Fibroblast of lung (primary cell): Measurements from ENCODE around the gene DGKG. TPM values are rescaled to one million over a fixed set of nuclear protein-coding genes. Genes with fewer than 3 reads are reported as not detected.

Source experiments
- DNase-seq, 2 donors: peaks; one replicate each; pipeline versions ENCODE4 v3.0.0 to v3.0.0-alpha.2; 2010; ENCODE audit warnings: low read depth in 2 of 2
- H2AFZ ChIP-seq: 2 replicates; pipeline ENCODE4 v1.5.1; 2012; ENCODE audit warnings: low read length, control low read depth, inconsistent platforms
- H3K27ac ChIP-seq: 2 replicates; pipeline ENCODE4 v1.5.1; 2011; ENCODE audit warnings: low read length, control low read depth; ENCODE audit not compliant: insufficient read depth
- H3K27me3 ChIP-seq: 2 replicates; pipeline ENCODE4 v1.5.1; 2011; ENCODE audit warnings: mild to moderate bottlenecking, low read length; ENCODE audit not compliant: control insufficient read depth, insufficient read depth
- H3K36me3 ChIP-seq: 2 replicates; pipeline ENCODE4 v1.5.1; 2011; ENCODE audit warnings: low read length; ENCODE audit not compliant: control insufficient read depth, insufficient read depth
- H3K4me1 ChIP-seq: 2 replicates; pipeline ENCODE4 v1.5.1; 2011; ENCODE audit warnings: low read length; ENCODE audit not compliant: control insufficient read depth, insufficient read depth; ENCODE audit errors: extremely low read depth
- H3K4me2 ChIP-seq: 2 replicates; pipeline ENCODE4 v1.5.1; 2011; ENCODE audit warnings: low read length, control low read depth; ENCODE audit not compliant: insufficient read depth; ENCODE audit errors: extremely low read depth
- H3K4me3 ChIP-seq, 4 experiments: fragments of 200-600 bp in 1 of 4; sonication (generic) in 1 of 4; replicated peaks in 1 of 4; 2 replicates each; pipeline ENCODE4 v1.5.1; 2011 to 2016; ENCODE audit warnings: low read length in 4 of 4, low read depth in 3 of 4, mild to moderate bottlenecking in 3 of 4, control low read depth in 2 of 4, inconsistent platforms in 1 of 4, mixed read lengths in 1 of 4; ENCODE audit not compliant: insufficient read depth in 1 of 4; ENCODE audit errors: control extremely low read depth in 1 of 4
- H3K79me2 ChIP-seq: 2 replicates; pipeline ENCODE4 v1.5.1; 2012; ENCODE audit warnings: mild to moderate bottlenecking, low read length, inconsistent platforms; ENCODE audit not compliant: control insufficient read depth, insufficient read depth
- H3K9ac ChIP-seq: 2 replicates; pipeline ENCODE4 v1.5.1; 2011; ENCODE audit warnings: mild to moderate bottlenecking, low read length, control low read depth; ENCODE audit not compliant: insufficient read depth
- H3K9me3 ChIP-seq: 2 replicates; pipeline ENCODE4 v1.5.1; 2012; ENCODE audit warnings: low read depth, low read length; ENCODE audit not compliant: control insufficient read depth, insufficient read depth
- H4K20me1 ChIP-seq: 2 replicates; pipeline ENCODE4 v1.5.1; 2011; ENCODE audit warnings: low read length; ENCODE audit not compliant: control insufficient read depth, insufficient read depth; ENCODE audit errors: extremely low read depth
- EZH2 ChIP-seq: IDR thresholded peaks from 2 replicates; pipeline ENCODE4 v1.5.1; 2012; ENCODE audit warnings: low read length, control low read depth, mild to moderate bottlenecking; ENCODE audit errors: missing control alignments
- polyA plus RNA-seq, 2 donors: library from polyadenylated mRNA; depleted of rRNA in 1 of 2; stranded (reverse) in 1 of 2; unstranded in 1 of 2; fragments of >200 nt; gene quantifications; 2 replicates each; pipeline ENCODE4 v1.2.1, GENCODE V29; 2011 to 2012; ENCODE audit warnings: missing spikeins in 1 of 2
- total RNA-seq: library from RNA; depleted of rRNA; stranded (reverse); fragments of >200 nt; gene quantifications from 2 replicates; pipeline ENCODE4 v1.2.1, GENCODE V29; 2014
- TF ChIP-seq, protein P1 (sequence below), 2 donors: IDR thresholded peaks in 1 of 2; conservative IDR thresholded peaks in 1 of 2; 1 replicate in 1 of 2; 2 replicates in 1 of 2; pipeline ENCODE4 v1.5.1; 2011 to 2012; ENCODE audit warnings: low read length in 2 of 2, control low read depth in 1 of 2, inconsistent platforms in 1 of 2, low read depth in 1 of 2, mild to moderate bottlenecking in 1 of 2

DGKG gene
- total and polyA plus RNA-seq, 2 donors (not counting 1 experiment from before 2014, with no cell fraction given): 3.7 to 4.8 TPM

DNA sequence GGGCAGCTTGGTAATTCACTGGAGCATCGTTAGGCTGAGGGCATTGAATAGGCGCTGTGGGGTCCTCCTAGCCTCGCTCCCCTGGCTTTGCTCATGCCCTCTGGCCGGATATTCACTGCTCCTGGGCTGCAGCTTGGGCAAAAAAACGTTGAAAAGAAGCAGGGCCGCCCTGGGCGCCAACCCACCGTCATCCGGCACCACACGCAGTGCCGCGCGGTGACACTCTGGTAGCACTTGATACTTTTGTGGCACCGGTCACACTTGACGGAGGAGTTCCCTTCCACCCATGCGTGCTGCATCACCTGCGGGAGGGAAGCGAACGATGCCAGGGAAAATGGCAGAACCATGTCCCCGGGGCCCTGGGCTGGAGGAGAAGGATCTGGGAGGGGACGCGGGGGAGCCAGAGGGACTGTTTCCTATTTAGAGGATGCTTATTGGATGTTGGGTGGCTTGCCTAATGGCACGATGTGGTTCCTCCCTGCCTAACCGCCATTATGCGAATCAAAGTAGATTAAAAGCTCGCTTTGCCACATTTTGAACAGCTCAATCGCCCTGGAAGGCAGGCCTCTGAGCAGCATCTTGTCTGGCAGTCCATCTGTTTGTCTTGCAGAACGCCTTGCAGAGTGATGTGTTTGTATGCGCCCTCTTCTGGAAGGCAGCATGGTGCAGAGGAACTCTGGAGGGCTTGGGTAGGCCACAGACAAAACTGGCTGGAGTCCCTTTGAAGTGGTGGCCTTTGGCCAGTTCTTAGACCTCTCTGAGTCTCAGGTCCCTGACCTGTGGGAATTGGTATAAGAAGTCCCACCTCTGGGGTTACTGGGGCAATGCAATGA lies 93.2 kb downstream of the DGKG start:
- Histone ChIP-seq H3K4me3 (no peak overlapping the region), H3K27me3 (peaks cover 3% of the 10 kb centered on the region), H3K9ac (no peak overlapping the region), H3K36me3 (no peaks in the 10 kb centered on the region), H3K4me2 (no peak overlapping the region), H3K27ac (no peak overlapping the region), H4K20me1 (no peaks in the 10 kb centered on the region), H2AFZ (no peak overlapping the region), H3K4me1 (no peaks in the 10 kb centered on the region), H3K79me2 (no peaks in the 10 kb centered on the region), H3K9me3 (no peaks in the 10 kb centered on the region)
- TF ChIP-seq, protein P1, sequence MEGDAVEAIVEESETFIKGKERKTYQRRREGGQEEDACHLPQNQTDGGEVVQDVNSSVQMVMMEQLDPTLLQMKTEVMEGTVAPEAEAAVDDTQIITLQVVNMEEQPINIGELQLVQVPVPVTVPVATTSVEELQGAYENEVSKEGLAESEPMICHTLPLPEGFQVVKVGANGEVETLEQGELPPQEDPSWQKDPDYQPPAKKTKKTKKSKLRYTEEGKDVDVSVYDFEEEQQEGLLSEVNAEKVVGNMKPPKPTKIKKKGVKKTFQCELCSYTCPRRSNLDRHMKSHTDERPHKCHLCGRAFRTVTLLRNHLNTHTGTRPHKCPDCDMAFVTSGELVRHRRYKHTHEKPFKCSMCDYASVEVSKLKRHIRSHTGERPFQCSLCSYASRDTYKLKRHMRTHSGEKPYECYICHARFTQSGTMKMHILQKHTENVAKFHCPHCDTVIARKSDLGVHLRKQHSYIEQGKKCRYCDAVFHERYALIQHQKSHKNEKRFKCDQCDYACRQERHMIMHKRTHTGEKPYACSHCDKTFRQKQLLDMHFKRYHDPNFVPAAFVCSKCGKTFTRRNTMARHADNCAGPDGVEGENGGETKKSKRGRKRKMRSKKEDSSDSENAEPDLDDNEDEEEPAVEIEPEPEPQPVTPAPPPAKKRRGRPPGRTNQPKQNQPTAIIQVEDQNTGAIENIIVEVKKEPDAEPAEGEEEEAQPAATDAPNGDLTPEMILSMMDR (conservative IDR thresholded peaks at IDR 0.05 in 1 of 2, IDR thresholded peaks at IDR 0.05 in 1 of 2; ENCODE audit: low read depth in 1 of 2, low read length in 2 of 2): peak; percentile 12 to 54
- no peak for TF ChIP-seq EZH2
- DNase-seq: peak; percentile 14 to 44

DNA sequence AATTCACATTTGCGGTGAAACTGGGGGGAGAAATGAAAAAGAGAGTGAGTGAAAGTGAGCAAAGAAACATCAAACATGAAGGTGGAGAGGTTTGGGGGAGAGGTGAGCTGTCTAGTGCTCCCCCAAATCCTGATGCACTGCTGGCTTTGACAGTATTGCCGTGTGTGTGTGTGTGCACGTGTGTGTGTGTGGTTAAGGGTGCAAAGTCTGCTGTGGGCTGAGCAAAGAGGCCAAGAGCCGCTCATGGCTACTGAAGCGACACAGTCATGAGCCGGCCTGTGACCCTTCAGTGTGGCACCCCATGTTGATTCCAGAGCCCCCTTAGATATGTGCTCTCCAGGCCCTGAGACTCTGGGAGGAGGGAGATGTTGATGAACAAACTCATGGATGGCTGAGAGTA lies 94.3 kb downstream of the DGKG start:
- Histone ChIP-seq H3K4me1 (no peaks in the 10 kb centered on the region), H3K9me3 (no peaks in the 10 kb centered on the region), H3K27me3 (peaks cover 3% of the 10 kb centered on the region), H4K20me1 (no peaks in the 10 kb centered on the region), H3K27ac (no peak overlapping the region), H3K36me3 (no peaks in the 10 kb centered on the region), H2AFZ (no peak overlapping the region), H3K9ac (no peak overlapping the region), H3K79me2 (no peaks in the 10 kb centered on the region), H3K4me3 (no peak overlapping the region), H3K4me2 (no peak overlapping the region)
- no peak for DNase-seq
- no peak for TF ChIP-seq EZH2
- TF ChIP-seq, protein P1 (conservative IDR thresholded peaks at IDR 0.05 in 1 of 2, IDR thresholded peaks at IDR 0.05 in 1 of 2; ENCODE audit: low read depth in 1 of 2, low read length in 2 of 2): no peak

DNA sequence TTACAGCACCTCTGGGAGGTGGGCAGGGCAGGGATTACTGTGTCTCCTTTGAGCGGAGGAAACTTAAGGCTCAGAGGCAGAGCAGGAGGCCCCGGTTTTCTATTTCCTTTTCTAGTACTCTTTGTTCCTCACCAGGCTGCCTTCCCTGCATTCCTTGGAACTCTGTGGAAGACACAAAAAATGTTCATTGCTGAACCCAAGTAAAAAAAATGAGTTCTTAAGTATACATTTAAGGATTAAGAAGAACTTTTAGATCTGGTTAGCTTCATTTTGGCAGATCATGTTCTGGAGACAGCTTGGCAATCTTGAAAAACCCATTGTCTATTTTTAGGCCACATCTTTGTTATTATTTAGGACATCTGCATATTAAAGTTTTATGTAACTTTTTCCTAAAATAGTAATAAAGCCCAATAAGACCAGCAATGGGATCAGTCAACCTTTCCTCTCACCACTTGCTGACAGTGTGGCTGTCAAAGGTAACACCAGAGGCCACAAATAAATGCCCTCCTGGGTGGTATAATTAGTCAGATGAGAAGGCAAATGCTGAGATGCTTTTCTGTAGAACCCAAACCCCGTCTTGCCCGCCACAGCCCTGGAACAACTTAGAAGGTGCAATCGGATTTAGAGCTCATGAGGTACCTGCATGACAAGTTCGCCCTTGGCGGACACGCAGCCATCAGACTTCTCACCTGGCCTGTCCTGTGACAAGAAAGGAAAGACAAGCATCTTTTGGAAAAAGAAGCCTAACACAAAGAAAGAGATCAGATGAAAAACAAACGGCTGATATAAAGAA lies 97.2 kb downstream of the DGKG start:
- Histone ChIP-seq H3K9ac (no peak overlapping the region), H3K4me3 (no peak overlapping the region), H3K79me2 (no peaks in the 10 kb centered on the region), H3K36me3 (no peaks in the 10 kb centered on the region), H3K27me3 (no peaks in the 10 kb centered on the region), H3K27ac (no peak overlapping the region), H2AFZ (no peak overlapping the region), H4K20me1 (no peaks in the 10 kb centered on the region), H3K9me3 (no peaks in the 10 kb centered on the region), H3K4me1 (no peaks in the 10 kb centered on the region), H3K4me2 (no peak overlapping the region)
- TF ChIP-seq EZH2: no peak
- TF ChIP-seq, protein P1 (conservative IDR thresholded peaks at IDR 0.05 in 1 of 2, IDR thresholded peaks at IDR 0.05 in 1 of 2; ENCODE audit: low read depth in 1 of 2, low read length in 2 of 2): no peak
- no peak for DNase-seq
